ENCODE measurements around the gene SMIM36.
"Not testable (repeated sequence)": the region's sequence is repeated elsewhere in the genome, so short reads cannot be mapped to it uniquely, and the experiment has no call there.

SMIM36 gene

DNA sequence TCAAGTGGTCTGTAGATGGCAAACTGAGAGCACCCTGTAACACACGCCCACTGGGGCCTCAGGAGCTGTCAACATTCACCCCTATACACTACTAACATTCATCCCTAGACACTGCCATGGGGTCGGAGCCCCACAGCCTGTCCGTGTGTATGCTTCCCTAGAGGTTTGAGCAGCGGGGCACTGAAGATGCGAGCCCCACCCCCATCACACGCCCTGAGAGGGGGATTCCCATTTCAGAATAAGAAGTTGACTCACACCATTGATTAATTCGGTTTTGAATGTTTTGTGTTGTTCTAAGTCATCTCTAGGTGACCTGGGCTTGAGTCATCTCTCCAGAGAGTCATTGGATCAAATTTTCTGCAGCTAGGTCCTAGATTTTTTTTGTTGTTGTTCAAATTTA, 52.3 kb downstream of the SMIM36 start:
- no peak for DNase-seq
- intact Hi-C loops (cut with DNase I), result no loop called here

DNA sequence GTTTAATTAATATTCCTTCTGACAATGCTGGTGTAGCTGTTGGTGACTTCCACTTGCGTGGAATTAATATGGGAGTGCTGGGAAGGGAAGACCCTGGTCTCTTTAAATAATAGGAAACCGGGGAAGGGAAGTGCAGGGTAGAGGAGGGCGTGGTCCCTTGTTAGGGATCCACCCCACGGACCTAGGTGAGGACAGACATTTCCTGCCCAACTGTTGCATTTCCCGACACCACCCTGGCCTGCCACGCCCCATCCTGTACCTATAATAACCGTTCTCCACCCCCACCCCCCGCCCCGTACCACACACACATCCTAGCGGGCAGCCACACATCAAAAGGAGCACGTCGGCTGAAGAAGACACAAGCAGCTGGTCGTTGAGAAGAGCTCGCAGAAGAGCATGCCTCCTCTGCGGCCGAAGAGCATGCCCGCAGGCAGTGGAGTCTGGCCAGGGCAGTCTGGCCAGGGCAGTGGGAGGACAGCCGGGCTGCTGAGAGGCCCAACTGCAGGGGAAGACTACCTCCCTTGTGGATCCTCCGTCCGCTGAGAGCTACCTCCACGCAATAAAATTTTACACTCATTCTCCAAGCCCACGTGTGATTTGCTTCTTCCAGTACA, 52.9 kb downstream of the SMIM36 start:
- no peak for DNase-seq
- intact Hi-C loops (cut with DNase I), result no loop called here

DNA sequence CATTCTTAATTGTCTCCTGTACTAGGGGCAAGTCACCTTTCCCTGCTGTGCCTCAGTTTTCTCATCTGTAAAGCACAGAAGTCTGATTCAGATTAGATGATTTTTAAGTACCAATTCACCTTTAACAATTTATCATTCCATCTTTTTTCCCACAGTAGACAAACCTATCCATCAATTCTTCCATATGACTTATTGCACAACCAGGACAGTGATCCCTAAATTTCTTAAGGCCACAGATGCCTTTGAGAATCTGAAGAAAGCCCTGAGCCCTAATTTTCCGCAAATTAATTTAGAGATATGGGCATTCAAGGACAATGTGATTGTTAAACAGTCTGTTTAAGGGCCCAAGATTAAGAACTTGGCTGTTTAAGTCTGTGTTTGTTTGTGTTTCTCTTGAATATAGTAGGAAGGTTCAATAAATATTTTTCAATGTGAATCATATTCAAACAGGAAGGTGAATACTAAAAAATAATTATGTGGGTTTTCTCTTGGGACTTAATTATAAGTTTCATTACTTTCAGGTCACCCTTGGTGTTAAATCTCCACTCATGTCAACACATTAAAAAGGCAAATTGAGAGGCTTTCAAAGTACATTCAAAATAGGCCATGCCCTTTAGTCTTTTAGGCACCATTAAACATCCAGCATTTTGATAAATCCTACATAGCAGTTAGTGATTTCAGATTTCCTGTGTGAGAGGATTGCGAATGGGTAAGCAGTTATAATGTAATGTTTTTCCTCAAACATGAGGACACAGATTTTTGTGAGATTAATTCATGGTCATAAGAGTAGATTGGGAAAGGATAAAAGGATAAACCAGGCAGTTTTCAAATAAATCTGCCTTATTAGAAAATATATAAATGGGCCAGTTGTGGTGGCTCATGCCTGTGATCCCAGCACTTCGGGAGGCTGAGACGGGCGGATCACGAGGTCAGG, 54.7 kb downstream of the SMIM36 start:
- DNase-seq, result no peak
- intact Hi-C loops (cut with DNase I), result no loop called here

DNA sequence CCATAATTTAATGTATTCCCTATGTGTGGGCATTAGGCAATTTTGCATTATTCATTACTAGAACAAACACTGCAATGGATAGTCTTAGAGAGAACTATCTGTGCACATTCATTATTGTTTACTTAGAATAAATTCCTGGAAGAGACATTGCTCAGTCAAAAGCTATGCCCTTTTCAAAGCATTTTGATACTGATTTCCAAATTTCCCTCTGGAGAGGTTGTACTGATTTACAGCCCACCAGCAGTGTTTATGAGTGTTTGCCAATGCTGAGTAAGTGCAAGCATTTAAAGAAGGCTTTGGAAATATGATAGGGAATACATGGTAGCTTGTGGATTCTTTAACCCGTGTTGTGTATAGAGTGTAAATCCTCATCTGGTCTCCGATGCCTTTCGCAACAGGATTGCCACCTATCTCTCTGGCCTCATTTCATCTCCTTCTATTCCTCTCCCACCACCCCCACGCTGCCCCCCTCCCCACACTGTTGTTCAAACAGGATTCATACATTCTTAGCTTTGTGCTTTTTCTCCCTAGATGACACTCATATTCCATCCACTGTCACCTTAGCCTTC, 56.3 kb downstream of the SMIM36 start:
- DNase-seq, result no peak
- intact Hi-C loops (cut with DNase I), result no loop called here

DNA sequence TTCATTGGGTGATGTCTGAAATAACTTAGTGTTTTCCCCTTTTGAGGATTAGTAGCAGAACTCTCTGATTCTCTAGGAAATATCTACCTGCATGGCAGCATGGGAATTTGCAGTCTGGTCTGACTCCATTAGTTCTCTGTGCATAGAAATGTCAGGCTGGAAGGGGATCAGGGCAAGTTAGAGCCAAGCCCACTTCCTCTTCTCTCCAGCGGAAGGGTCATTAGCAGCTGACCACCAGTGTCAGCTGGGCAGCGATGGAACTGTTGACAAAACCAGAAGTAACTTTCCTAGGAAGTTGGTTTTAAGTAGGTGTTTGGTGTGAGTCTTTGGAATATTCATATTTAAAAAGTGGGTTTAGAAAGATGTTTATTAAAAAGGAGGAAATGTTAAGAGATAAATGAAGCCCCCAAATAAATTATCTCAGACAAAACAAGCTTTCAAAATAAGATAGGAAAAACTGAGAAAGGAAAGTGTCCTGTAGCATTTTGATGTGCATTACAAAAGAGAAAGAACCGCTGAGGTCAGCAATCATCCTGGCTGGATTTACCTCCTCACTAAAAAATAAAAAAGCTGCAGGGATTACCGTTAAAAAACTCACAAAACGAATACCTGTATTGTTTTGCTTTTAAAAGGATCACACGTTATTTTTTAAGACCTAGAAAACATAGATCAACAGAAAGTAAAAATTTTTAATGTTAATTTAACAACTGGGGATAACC, 57.3 kb downstream of the SMIM36 start:
- intact Hi-C loops (cut with DNase I), result no loop called here
- no peak for DNase-seq

DNA sequence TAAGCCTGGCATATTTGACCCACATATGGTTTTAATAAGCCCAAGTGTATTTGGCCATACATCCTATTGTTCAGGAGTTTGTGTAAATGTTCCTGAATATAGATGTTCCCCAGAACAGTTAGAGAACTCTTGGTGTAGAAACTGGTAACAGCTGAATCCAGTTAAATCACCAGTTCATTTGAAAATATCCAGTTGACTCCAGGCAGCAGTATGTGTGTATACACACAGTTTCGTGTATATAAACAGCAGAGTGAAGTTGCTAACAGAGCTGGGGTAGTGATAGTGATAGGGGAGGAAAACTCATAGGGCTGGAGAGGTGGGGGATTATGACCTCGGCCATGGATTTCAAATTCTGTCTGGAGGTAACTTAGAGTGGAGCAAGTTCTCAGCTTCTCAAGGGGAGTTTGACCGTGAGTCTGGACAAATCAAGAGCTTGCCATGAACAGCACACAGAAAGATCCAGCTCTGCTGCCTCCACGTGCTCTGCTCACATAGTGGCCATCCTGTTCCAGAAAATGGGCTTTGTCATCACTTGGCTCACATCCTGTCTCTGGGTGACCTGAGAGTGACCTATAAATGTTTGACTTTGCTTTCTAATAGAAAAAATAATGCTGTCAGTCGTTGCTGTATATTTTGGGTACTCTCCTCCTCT, 59.0 kb downstream of the SMIM36 start:
- DNase-seq, result no peak
- intact Hi-C loops (cut with DNase I), result no loop called here

DNA sequence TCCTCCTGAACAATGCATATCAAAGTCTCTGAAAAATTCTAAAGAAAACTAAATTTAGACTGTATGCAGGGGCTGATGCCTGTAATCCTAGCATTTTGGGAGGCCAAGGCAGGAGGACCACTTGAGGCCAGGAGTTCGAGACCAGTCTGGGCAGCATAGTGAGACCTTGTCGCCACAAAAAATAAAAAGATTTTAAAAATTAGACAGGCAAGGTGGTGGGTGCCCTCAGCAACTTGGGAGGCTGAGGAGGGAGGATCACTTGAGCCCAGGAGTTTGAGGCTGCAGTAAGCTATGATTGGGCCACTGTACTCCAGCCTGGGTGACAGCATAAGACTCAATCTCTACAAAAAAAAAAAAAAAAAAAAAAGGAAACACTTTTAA, 59.5 kb downstream of the SMIM36 start:
- no peak for DNase-seq
- intact Hi-C loops (cut with DNase I), result no loop called here

DNA sequence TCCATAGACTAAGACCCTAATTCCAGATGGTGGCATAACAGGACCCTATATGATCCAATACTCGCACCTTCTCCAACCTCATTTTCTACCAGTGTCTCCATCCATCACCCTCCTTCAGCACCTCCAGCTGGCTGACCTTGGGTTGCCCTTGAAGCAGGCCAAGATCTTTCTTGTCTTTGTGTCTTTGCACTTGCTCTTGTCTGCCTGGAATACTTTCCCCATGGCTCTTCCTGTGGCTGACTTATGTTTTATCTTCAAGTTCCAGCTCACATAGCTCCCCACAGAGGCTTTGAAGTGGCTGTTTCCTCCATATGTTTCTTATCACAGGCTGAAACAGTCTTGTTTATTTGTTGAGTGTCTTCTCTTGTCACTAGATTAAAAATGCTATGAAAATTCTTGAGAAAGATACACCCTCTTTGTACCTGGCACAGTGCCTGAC, 60.0 kb downstream of the SMIM36 start:
- intact Hi-C loops (cut with DNase I), result no loop called here
- no peak for DNase-seq

DNA sequence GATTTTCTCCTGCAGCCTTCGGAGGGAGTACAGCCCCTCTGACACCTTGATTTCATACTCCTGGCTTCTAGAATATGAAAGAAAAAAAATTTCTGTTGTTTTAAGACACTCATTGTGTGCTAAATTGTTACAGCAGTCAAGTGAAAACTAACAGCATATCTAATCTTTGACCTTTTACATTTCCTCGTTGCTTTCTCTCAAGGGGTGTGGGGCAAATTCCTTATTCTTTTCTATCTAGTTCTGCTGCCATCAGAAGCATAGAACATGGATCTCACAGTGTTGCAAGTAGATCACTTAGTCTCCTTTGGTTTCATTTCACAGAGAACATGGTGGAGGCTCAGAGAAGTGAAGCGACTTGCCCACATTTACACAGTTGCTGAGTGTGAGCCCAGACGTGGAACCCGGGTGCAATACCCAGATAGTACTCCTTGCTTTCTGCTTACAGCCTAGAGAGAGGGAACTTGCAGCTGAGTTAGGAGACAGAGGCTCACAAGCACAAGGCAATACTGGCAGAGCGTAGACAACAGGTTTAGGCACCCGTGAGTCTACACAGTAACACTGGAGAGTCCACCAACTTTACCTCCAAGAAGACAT, 60.9 kb downstream of the SMIM36 start:
- DNase-seq, result no peak
- intact Hi-C loops (cut with DNase I), result no loop called here

DNA sequence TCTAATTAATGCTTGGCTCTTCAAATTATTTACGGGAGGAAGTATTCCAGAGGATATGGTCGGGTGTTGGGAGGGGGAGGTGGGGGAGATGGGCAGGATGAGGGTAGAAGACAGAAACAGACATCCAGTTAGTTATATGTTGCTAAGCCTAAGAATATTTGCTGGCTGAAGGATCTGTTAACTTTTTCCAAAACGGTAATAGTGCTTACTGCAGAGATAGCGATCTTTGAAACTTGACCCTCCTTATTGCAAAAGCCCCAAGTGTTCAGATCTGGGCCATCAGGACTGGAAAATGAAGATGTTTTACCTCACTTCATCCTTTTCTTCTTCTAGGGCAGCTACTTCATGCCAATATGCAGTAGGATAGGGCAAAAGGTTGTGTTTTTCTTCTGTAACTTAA, 62.6 kb downstream of the SMIM36 start:
- intact Hi-C loops (cut with DNase I), result no loop called here
- no peak for DNase-seq

DNA sequence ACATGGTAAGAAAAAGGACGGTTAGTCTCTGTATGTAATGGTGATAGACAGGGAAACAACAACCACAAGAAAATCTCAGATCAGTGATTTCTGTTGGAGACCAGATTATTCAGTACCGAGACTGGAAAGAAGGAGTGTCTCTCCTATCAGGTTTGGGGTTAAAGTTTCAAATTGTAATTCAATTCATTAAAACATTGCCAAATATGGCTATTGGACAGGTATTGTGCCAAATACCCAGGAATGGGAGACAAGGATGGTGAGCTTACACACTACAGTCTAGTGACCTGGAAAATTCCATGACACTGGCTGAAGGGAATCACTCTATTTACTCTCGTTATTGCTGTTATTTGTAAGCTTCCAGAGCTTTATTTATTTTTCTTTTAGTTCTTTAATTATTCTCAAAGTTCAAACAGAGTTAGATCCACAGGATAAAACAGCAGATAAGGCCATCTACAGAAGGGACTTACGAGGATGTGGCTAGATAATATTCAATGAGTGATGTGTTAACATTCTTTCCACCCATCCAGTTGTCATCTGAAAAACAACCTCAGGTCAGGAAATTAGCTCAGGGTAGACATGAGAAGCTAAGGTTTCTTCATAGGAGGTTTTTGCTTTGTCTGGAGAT, 64.6 kb downstream of the SMIM36 start:
- no peak for DNase-seq
- intact Hi-C loops (cut with DNase I), result no loop called here

DNA sequence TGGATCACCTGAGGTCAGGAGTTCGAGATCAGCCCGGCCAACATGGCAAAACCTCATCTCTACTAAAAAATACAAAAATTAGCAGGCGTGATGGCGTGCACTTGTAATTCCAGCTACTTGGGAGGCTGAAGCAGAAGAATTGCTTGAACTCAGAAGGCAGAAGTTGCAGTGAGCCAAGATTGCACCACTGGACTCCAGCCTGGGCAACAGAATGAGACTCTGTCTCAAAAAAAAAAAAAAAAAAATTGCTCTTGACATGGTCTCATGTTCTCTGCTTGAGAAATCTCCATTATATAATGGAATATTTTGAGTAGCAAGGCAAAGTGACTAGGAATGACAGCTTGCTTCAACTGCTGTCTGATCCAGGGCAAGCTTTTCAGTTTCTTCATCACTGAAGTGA, 65.2 kb downstream of the SMIM36 start:
- DNase-seq, result not testable (repeated sequence)

DNA sequence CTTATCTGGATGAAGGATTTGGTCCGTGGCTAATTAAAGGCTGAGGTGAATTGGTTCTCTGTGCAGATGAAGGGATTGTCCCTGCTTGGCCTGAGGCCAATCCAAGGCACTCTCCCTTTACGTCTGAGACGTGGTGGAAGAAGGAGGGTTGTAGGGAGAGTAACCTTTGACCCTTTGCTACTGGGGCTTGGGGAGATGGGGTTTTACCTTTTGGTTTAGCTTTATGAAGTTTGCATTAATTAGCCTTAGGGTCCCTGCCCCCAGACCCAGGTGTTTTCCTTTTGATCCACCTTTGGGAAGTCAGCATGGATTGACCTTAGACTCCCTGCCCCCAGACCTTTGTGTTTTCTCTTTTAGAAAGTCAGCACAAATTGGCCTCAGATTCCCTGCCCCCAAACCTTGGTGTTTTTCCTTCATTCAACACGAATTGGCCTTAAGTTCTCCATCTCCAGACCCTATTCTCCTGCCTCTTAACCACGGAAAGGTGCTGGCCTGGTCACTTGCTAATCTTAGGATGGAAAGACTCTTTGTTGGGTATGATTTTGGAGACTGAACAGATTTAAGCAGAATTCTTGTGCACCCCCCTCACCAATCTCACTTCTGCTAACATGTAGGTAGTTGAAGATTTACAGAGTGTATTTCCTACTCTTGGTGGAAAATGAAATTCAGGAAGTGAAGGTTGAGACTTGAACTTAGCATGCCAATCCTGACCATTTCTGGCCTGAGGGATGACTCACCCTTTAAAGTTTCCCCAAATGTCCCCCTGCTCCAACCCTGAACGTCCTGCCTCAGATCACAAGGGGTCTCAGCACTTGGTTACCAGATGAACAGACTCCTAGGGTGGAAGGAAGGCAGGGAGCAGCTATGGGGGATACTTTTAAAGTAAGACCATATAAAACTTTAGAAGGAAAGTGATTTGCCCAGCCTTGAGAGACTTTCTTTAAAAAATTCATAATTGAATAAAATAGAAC, 66.5 kb downstream of the SMIM36 start:
- intact Hi-C loops (cut with DNase I), result no loop called here
- no peak for DNase-seq

More for the DNA sequence above, 65.2 kb downstream of the SMIM36 start:
- intact Hi-C loops (cut with DNase I), result not testable (repeated sequence)

DNA sequence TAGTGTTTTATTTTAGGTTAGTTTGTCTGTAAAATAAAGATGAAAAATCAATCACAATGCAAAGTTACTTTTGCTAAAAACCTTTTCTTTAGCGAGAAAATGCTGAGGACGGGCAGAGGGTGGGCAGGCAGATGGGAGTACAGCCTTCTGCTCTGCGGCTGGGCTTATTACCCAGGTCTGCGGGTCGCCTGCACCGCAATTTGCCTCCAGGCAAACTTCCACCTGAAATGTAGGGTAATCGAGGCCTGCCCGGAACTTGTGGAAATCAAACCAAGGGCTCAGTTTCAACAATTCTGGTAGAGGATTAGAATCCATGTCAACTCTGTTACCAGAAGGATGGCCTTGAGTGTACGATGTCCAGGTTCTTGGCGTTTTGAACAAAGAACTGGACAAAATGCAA, 67.3 kb downstream of the SMIM36 start:
- intact Hi-C loops (cut with DNase I), result no loop called here

DNA sequence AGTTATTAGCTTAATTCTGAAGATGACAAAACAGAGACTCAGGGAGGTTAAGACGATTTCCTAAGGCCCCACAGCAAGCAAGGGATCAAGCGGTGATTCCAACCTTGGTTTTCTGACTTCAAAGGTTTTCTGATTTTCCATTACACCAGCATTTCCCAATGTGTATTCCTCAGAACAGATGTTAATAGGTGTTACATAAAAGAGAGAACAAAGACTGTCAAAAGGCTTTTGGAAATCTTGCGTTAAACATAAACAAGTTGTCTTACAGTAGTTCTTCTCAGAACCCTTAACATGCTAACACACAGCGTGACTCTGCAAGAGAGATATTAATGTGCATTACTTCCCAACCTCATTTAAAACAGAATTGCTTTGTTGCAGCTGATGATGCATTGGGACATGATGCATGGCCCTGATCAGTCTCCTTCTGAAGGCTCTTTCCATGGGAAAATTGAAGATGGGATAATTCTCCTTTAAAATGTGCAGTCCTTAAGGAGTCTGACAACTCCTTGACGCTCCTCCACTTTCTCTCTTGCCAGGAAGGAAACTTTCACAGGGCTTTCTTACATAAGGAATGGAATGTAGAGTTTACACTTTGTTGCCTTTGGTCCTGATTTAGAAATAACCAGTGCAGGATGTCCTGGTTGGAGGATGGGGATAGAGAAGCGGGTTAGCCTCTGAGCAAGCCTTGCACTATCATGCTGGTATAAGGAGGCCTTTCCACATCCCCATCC, 68.1 kb downstream of the SMIM36 start:
- intact Hi-C loops (cut with DNase I), result no loop called here
- no peak for DNase-seq

More for the DNA sequence above, 67.3 kb downstream of the SMIM36 start:
- DNase-seq, result no peak

DNA sequence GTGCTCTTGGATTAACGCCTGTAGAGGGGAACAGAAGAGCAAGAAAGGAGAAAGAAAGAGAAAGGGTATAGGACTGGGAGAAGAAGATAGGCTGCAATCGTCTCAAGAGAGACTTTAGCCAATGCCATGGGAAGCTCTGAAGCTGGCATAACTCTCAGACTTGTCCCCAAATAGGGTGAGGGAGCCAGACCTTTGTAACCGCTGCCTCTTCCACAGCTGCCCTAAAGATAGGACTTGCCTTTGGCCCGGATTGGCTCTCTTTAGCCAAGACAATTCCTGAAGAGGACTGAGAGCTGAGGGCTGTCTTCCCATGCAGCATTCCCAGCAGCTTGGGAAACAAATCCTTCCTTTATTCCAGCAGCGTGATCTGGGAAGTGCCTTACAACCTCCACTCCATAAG, 68.8 kb downstream of the SMIM36 start:
- DNase-seq, result no peak
- intact Hi-C loops (cut with DNase I), result no loop called here

DNA sequence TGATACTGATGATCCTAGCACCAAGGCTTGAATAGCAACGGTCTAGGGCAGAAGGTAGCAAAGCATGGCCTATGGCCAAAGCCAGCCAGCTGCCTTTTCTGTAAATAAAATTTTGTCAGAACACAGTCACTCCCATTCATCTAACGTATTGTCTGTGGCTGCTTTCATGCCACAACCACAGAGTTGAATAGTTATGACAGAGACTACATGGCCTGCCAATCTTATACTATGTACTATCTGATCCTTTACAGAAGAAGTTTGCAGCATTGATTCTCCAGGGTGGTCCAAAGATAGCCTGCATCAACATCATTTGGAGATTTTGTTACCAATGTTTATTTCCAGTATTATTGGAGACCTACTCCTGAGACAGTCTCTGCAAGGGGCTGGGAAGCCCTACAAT, 69.7 kb downstream of the SMIM36 start:
- intact Hi-C loops (cut with DNase I), result no loop called here
- no peak for DNase-seq

DNA sequence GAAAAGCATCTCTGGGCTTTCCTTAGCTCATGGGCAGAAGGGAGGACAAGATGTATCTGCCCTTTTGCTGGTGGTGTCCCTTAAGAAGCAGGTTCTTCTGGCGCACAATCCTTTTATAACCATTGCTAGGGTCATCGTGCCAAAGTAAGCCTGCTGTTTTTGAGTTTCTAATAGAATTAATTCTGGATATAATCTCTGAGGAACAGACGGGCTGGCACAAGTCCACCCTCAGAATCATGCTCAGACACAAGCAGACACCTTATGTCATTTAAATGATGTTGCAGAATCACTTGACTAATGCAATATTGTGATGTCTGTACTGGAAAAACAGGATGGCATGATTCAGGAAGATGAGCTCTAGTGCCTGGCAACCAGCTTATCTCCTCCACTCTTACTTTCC, 70.9 kb downstream of the SMIM36 start:
- intact Hi-C loops (cut with DNase I), result no loop called here
- no peak for DNase-seq

Measured in posterior cingulate gyrus (tissue), 11 donors.